GM21526 (cell line): ENCODE measurements around the gene GCFC2.
A peak's percentile ranks its signal among the peaks of the same experiment; 100 is the strongest.

Source experiments
- ATAC-seq: cut with Tn5 transposase; IDR thresholded peaks from one replicate; pipeline ENCODE4 v1.9.1; 2021; ENCODE audit warnings: moderate library complexity; ENCODE audit not compliant: unreplicated experiment, low FRiP score

Gene GCFC2

DNA sequence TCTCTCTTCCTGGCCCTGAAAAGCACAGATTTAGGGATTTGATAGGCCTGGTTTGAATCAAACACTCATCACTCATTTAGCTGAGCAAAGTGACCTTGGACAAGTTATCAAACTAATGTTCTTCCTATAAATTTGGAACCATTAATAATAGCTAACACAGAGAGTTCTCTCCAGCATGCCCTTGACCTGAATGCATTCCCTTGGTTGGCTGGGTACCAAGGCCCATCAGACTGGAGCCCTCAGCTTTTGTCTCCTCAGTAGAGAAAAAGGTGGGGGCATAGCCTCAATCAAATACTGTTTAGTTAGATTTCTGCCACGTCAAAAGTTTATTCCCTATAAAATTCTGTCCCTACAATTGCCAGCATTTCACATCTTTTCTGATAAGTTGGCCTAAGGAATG, 77.9 kb downstream of the GCFC2 start:
- ATAC-seq: no peak

DNA sequence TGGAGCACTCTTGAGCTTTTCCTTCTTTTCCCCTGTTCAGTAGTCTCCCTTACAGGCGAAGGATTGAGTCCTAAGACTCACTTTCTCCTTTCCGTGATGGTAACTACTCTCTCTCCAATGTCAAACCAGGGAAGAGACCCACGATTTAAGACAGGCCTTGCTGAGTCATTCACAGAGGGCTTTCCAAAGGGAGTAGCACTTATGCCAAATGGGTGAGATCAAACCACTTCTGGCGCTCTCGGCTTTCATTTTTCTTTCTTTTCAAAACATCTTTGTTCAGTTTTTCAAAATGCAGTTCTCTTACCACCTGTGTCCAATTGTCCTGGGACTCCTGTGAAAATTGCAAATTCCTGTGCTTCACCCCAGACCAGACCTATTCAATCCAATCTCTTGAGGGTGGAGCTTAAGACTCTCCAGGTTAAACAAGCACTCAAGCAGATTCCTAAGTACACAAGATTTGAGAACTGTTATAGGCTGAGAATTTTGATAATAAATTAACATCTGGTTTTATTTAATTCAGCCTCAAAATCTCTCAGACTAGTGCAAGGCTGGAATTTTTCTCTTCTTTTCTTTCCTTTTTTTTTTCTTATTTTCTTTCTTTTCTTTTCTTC, 78.5 kb downstream of the GCFC2 start:
- no peak for ATAC-seq

DNA sequence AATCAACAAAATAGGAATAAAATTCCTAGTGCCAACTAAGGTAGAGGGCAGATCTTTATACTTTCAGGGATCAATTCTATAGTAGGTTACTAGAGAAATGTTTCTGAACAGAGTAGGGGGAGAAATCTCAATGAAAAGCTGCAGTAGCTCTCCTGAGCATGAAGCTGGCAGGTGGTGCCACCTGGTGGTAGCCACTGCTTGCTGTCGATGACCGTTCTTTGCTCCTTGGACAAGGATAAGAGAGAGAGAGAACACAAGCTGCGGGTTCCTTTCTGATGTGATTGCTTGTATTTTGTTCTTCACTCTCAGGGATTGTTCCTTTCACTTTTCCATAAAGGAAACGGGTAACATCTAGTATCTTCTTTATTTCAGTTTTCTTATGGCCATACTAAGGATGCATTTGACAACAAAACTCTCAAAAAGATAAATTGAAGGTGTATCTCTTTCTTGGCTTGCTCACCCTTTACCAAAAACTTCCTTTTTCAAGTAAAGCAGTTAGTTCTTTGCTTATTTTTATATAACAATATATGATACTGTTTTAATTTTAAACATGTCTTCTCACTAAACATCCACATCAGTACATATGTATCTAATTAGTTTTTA, 82.7 kb downstream of the GCFC2 start:
- peak; percentile 91 for ATAC-seq

DNA sequence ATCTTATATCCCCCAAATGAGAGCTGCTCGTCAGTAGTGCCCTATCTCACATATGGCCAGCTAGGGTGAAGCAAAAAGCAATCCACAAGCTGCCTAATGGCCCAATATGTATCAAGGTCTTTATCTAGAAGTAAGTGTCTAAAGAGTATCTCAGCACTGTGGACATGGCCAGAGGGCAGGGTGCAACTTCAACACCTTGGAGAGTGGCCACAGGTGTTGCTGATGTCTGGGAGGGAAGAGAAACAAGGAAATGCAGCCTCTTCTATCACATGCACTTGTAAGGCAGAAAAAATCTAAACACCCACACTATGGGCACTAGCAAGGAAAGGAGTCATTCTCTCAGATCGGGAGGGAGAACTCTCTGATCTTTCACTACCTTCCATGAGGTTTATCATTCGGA, 87.8 kb downstream of the GCFC2 start:
- ATAC-seq: no peak

DNA sequence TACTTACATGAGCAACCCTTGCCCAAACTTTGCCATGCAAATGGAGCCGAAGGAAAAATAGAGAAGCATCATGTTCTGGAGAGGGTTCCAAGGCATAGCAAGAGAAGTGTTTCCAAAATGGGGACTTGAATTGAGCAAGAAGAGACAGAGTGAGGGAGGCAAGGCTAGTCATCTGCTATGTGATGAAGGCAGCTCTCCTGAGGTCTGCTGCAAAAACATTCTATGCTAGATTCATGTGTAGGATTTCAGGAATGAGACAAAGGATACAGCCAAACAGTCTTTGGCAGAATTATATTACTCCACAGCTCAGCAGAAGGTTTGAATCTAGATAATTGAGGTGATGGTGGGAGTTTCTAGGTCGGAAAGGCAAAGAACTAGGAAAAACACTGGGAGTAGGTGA, 88.2 kb downstream of the GCFC2 start:
- no peak for ATAC-seq

DNA sequence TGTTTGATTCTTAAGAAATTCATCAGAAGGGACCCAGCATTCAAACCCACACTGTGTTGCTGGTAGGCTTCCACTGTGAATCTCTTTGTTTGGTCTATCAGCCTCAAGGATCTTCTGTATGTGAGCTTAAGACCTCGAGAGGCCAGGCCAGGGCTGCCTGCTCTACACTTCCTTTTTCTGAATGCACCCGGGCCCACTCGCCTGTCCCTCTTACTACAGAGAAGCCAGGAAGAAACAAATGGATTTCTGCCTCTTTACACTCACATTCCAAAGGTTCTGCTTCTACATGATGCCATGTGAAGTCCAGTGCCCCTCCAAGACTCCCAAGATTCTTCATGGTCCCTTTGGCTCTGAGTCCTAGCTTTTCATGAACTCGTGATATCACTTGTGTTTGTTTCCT, 89.5 kb downstream of the GCFC2 start:
- no peak for ATAC-seq

DNA sequence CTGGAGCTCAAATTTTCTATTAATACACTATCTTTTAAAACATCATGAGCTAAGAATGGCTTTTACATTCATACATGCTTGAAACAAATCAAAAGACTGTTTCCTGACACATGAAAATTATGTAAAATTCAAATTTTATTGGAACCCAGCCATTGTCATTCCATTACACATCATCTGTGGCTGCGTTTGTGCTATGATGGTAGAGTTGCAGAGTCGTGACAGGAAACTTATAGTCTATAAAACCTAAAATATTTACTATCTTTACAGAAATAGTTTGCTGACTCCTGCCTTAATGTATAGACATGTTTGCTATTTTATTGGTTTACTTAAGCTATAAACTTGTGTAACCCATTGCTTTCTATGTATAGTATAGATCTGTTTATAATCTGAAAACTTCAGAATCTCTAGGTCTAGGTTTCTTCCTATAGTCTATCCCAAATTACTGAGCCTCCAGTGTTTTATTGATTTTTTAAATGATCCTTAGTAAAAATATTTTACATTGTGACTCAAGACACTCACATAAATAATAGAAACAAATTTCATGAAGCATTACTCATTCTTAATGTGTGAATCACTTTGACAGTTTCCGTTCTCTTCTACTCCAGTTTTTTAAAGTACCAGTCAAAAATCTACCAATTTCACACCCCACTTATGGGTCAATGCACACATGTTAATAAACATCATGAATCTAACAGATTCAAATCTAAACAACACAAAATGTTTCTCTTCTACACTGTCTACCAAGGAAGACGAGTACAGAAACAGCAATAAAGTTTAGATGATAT, 90.6 kb downstream of the GCFC2 start:
- ATAC-seq: no peak

DNA sequence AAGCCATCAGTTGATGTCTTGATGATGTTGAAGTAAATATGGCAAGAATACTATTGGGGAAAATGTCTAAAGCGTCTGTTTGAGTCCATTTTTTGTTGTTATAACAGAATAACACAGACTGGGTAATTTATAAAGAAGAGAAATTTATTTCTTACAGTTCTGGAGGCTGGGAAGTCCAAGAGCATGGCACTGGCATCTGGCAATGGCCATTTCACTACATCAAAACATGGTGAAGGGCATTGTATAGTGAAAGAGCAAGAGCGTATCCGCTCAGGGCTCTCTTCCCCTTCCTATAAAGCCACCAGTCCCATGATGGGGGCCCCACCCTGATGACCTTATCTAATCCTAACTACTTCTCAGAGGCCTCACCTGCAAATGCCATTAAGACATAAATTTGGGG, 93.8 kb downstream of the GCFC2 start:
- no peak for ATAC-seq

DNA sequence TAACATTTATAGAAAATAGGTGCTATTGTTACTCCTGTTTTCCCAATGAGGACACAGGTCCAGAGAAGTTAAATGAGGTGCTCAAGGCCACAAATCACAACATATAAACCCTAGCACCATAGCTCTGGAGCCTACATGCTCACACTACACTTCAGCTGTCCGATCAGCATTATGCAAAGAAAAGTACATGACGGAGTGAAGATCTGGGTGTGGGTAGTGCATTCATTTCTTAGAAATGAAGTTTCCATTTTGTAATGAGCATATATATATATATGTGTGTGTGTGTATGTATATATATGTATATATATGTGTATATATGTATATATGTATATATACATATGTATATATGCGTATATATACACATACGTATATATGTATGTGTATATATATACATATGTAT, 94.3 kb downstream of the GCFC2 start:
- no peak for ATAC-seq

DNA sequence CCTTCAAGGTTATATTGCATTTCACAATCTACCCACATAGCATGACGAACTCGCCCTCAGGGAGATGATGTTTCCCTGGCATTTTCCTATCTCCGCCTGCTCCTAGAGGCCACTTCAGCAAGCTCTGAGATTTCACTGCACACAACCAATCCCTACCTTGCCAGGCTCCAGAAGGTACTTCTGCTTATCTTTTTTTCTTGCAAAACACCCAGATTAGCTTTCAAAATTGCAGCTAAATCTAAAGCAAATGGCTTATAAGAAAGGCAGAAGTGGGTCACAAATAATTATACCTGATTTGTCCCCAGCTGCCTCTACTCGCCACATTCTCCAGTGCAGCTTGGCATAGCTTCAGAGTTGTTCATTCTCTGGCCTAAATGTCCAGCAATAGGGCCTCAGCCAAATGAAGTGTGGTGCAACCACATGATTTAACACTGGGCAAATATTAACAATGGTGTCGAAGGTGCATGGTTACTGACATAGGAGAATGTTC, 96.5 kb downstream of the GCFC2 start:
- ATAC-seq: no peak

DNA sequence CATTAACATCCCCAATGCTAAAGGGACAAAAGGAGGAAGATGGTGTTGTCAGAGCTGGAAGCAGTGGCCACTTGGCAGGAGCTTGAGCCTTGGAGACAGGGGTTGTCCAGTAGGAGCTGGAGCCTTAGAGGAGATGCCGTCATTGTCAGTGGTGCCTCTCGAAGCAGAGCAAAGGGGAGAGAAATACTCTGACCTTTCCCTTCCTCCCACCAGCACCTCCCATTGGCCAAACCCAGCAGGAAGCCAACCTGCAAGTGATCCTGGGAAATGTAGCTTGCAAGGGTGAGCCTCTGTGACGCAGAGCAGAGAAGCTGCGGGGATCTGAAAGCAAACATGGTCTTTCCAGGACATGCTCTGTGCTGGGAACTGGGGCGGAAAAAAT, 97.9 kb downstream of the GCFC2 start:
- no peak for ATAC-seq
